Panc1 (cell line): ENCODE data around the gene GPR45. TPM values are rescaled to one million over a fixed set of nuclear protein-coding genes. Genes with fewer than 3 reads are reported as not detected.

Source experiments
- ATAC-seq: fragments of 200-7000 bp; cut with Tn5 transposase; 2 replicates; pipeline ENCODE4 v1.9.1; 2020; ENCODE audit warnings: mild to moderate bottlenecking, moderate library complexity
- BruUV-seq: library from RNA; stranded (reverse); fragments of 400-500 nt; replicated peaks from 2 replicates; lab custom pipeline; 2021; lab: Mats Ljungman, UMichigan
- CTCF ChIA-PET: fragments of 300-600 bp; sonication (Branson Sonifier 250); formaldehyde crosslinking; loops from one replicate; lab custom pipeline; 2022; ENCODE audit warnings: antibody characterized with exemption; lab: Charles Lee
- POLR2A ChIA-PET: fragments of 300-600 bp; sonication (Branson Sonifier 250); formaldehyde crosslinking; loops from one replicate; lab custom pipeline; 2022; ENCODE audit warnings: antibody characterized with exemption; lab: Charles Lee
- DNase-seq: peaks from one replicate; pipeline ENCODE4 v3.0.0-alpha.2; 2010; ENCODE audit warnings: low read depth, low spot score
- H3K27ac ChIP-seq: 2 replicates; pipeline ENCODE4 v1.5.1; 2011; ENCODE audit warnings: mild to moderate bottlenecking, low read length, inconsistent platforms
- H3K27me3 ChIP-seq: fragments of 200-500 bp; sonication (Bioruptor generic); 2 replicates; pipeline ENCODE4 v1.6.0; 2014; ENCODE audit warnings: low read length, inconsistent platforms; ENCODE audit not compliant: control insufficient read depth, insufficient read depth
- H3K36me3 ChIP-seq: fragments of 200-500 bp; sonication (Bioruptor generic); 2 replicates; pipeline ENCODE4 v1.5.1; 2014; ENCODE audit warnings: inconsistent platforms, mild to moderate bottlenecking, low read length, moderate library complexity; ENCODE audit not compliant: control insufficient read depth, insufficient read depth
- H3K4me1 ChIP-seq: 2 replicates; pipeline ENCODE4 v1.5.1; 2011; ENCODE audit warnings: inconsistent platforms, mild to moderate bottlenecking, low read length, moderate library complexity; ENCODE audit not compliant: control insufficient read depth, insufficient read depth
- H3K4me3 ChIP-seq, 2 experiments: 2 replicates each; pipeline ENCODE4 v1.5.1; 2011 to 2012; ENCODE audit warnings: low read depth in 2 of 2, low read length in 2 of 2, mild to moderate bottlenecking in 2 of 2, inconsistent platforms in 1 of 2, moderate library complexity in 1 of 2
- H3K9me3 ChIP-seq: fragments of 200-500 bp; sonication (Bioruptor generic); 2 replicates; pipeline ENCODE4 v1.5.1; 2014; ENCODE audit warnings: low read depth, mild to moderate bottlenecking, inconsistent platforms, low read length, moderate library complexity; ENCODE audit not compliant: control insufficient read depth, insufficient read depth
- CTCF ChIP-seq: fragments of 450-650 bp; IDR thresholded peaks from 2 replicates; pipeline ENCODE4 v1.5.1; 2017; ENCODE audit warnings: mild to moderate bottlenecking
- POLR2AphosphoS5 ChIP-seq: IDR thresholded peaks from 2 replicates; pipeline ENCODE4 v1.6.1; 2012; ENCODE audit warnings: mild to moderate bottlenecking, low read depth, low read length, moderate library complexity
- REST ChIP-seq, 2 experiments: IDR thresholded peaks; 2 replicates each; pipeline ENCODE4 v1.6.1; 2011 to 2012; ENCODE audit warnings: low read depth in 2 of 2, control low read depth in 1 of 2, low read length in 1 of 2, mild to moderate bottlenecking in 1 of 2, moderate library complexity in 1 of 2; ENCODE audit not compliant: insufficient read depth in 1 of 2
- SIN3A ChIP-seq: IDR thresholded peaks from 2 replicates; pipeline ENCODE4 v1.6.1; 2012; ENCODE audit warnings: low read depth, mild to moderate bottlenecking, low read length, moderate library complexity, borderline replicate concordance; ENCODE audit not compliant: insufficient read depth
- TCF7L2 ChIP-seq: IDR thresholded peaks from 2 replicates; pipeline ENCODE4 v1.6.1; 2011; ENCODE audit warnings: mild to moderate bottlenecking, low read depth, low read length, inconsistent platforms
- in situ Hi-C: cut with HindIII; loops from 2 replicates; pipeline ENCODE4 v1.10.0; 2016; ENCODE audit warnings: low sequenced_read_pairs, low pct_unique_long_range_greater_than_20kb
- intact Hi-C: fragments of 100-400 bp; cut with micrococcal nuclease; formaldehyde crosslinking; loops from one replicate; pipeline ENCODE4 v1.10.0; 2022; ENCODE audit not compliant: unreplicated experiment
- total RNA-seq: library from RNA; stranded (reverse); gene quantifications from one replicate; pipeline ENCODE4 v1.2.1, GENCODE V29; 2021; ENCODE audit not compliant: unreplicated experiment

The GPR45 gene
- total RNA-seq, 1 experiment from 2014 or later, result not detected

- H3K9me3 ChIP-seq, result no peaks in the 10 kb centered on the region
- no peaks in the 10 kb centered on the region for H3K4me1 ChIP-seq
- in situ Hi-C loops, result no loop called here
- intact Hi-C loops, result no loop called here
- CTCF ChIA-PET, result no interaction called here
- POLR2A ChIA-PET, result no interaction called here
- H3K27ac ChIP-seq, result no peak overlapping the region
- no peak for DNase-seq
- no peak for TF ChIP-seq SIN3A
- no peak for TF ChIP-seq POLR2AphosphoS5
- TF ChIP-seq CTCF, result no peak
- TF ChIP-seq TCF7L2, result no peak
- no peak for TF ChIP-seq REST (IDR thresholded peaks at IDR 0.05; ENCODE audit: insufficient read depth in 1 of 2, low read depth in 2 of 2, low read length in 1 of 2)
- no peak for ATAC-seq
- H3K27me3 ChIP-seq, result 0 out of 2 replicates have a peak, but pooled peaks cover 2% of the 10 kb centered on the region
- no TSS peak for BruUV-seq
- no peaks in the 10 kb centered on the region for H3K36me3 ChIP-seq
- H3K4me3 ChIP-seq, result no peak overlapping the region
Observed at GRCh38 chr2:105196651-105197050, 44.9 kb upstream of the GPR45 start.

GRCh38 chr2:105215586-105216192 is 25.9 kb upstream of the GPR45 start:
- H3K27me3 ChIP-seq, result no peaks in the 10 kb centered on the region; the same call in 1 of the 2 replicates

More at GRCh38 chr2:105215586-105216192, 25.9 kb upstream of the GPR45 start:
- Histone ChIP-seq H3K27ac (no peak overlapping the region), H3K4me3 (no peak overlapping the region), H3K9me3 (no peaks in the 10 kb centered on the region), H3K36me3 (no peaks in the 10 kb centered on the region), H3K4me1 (no peaks in the 10 kb centered on the region)
- no TSS peak for BruUV-seq
- in situ Hi-C loops (no loop called here), intact Hi-C loops (no loop called here)
- TF ChIP-seq SIN3A (no peak), REST (IDR thresholded peaks at IDR 0.05; ENCODE audit: insufficient read depth in 1 of 2, low read depth in 2 of 2, low read length in 1 of 2) (no peak), CTCF (no peak), TCF7L2 (no peak), POLR2AphosphoS5 (no peak)
- ATAC-seq, result no peak
- ChIA-PET POLR2A (no interaction called here), CTCF (no interaction called here)
- DNase-seq, result no peak
